Ectodermal cell (in vitro differentiated cells): ENCODE measurements around the gene HOGA1.

Source experiments
- H3K27ac ChIP-seq: 2 replicates; pipeline ENCODE4 v1.7.0; 2013; ENCODE audit warnings: mild to moderate bottlenecking, low read depth, low read length; ENCODE audit not compliant: insufficient read depth, poor library complexity, severe bottlenecking
- H3K27me3 ChIP-seq: 2 replicates; pipeline ENCODE4 v1.7.0; 2013; ENCODE audit warnings: mild to moderate bottlenecking, low read length; ENCODE audit not compliant: insufficient read depth, control insufficient read depth, poor library complexity, severe bottlenecking
- H3K36me3 ChIP-seq: one replicate; pipeline ENCODE4 v1.7.0; 2013; ENCODE audit warnings: low read length; ENCODE audit not compliant: control insufficient read depth, insufficient read depth
- H3K4me1 ChIP-seq: one replicate; pipeline ENCODE4 v1.7.0; 2013; ENCODE audit warnings: low read length; ENCODE audit not compliant: control insufficient read depth, insufficient read depth
- H3K4me3 ChIP-seq: 2 replicates; pipeline ENCODE4 v1.7.0; 2013; ENCODE audit warnings: low read depth, low read length, control low read depth; ENCODE audit not compliant: insufficient read depth
- H3K9me3 ChIP-seq: 2 replicates; pipeline ENCODE4 v1.7.0; 2013; ENCODE audit warnings: mild to moderate bottlenecking, low read length, moderate library complexity; ENCODE audit not compliant: control insufficient read depth
- WGBS, 2 experiments: methylation state at CpG; one replicate each; pipeline ENCODE4 v1.1.7; 2013; ENCODE audit warnings: missing lambda C conversion rate in 2 of 2; 5-methylcytosine and 5-hydroxymethylcytosine counted together

The HOGA1 gene

DNA sequence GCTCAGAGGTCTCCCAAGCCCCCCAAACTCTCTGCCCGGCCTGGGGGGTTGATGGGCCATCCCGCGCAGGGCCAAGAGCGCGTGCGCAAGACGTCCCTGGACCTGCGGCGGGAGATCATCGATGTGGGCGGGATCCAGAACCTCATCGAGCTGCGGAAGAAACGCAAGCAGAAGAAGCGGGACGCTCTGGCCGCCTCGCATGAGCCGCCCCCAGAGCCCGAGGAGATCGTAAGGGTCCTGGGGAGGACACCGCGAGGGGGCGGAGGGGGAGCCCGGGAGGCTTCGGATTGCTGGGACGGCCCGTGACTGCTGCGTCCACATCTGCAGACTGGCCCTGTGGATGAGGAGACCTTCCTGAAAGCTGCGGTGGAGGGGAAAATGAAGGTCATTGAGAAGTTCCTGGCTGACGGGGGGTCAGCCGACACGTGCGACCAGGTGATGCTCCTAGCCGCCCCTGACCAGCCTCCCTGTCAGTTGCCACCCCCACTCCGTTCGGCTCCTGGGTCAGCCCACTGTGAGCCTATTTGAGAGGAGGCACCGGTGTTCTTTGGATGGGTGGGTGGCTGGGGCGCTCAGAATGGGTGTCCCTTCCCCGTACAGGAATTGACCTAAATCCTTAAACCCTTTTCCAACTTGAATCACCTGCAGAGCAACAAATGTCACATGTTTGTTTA, 5.9 kb upstream of the HOGA1 start:
- WGBS, 2 experiments: 94 to 96% methylated on average over 39 to 40 of the region's 40 CpGs
- H3K4me3 ChIP-seq: no peak overlapping the region
- H3K36me3 ChIP-seq: no peaks in the 10 kb centered on the region
- no peaks in the 10 kb centered on the region for H3K4me1 ChIP-seq
- no peaks in the 10 kb centered on the region for H3K27me3 ChIP-seq
- H3K9me3 ChIP-seq: no peaks in the 10 kb centered on the region
- H3K27ac ChIP-seq: no peak overlapping the region

DNA sequence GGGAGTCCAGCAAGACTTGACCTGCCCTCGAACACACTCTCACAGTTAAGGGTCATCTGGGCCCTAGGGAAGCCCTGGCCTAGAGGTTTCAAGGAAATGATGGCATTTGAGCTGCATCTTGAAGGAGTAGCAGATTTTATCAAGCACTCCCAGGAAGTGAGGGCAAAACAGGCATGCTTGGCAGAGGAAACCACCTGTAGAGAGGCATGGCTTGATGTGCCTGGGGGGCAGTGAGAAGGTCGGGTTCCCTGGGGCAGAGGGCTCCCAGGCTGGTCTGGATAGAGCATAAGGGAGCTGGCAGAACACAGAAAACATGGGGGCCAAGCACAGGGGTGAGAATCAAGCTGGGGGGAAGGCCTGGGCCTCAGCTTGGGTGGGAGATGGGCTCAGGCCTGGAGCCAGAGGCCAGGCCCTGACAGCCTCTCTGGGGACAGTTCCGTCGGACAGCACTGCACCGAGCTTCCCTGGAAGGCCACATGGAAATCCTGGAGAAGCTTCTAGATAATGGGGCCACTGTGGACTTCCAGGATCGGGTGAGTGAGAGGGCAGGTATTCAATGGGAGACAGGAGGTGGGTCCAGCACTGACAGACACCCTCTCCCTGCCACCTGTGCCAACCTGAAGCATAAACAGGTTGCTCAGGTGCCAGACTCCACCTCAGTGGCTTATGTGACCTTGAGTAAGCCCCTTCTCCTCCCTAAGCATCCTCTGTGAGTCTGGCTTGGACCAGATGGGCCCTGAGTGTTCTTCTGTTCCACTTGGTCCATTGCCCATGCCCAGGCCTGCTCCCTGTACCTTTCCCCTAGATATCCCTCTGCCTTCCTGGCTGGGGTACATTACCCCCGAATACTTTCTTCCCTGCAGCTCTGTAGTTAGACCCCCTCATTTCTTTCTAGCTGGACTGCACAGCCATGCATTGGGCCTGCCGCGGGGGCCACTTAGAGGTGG, 3.5 kb upstream of the HOGA1 start:
- Histone ChIP-seq H3K4me3 (no peak overlapping the region), H3K9me3 (no peaks in the 10 kb centered on the region), H3K4me1 (peaks cover 5% of the 10 kb centered on the region), H3K27ac (no peak overlapping the region), H3K36me3 (no peaks in the 10 kb centered on the region), H3K27me3 (no peaks in the 10 kb centered on the region)
- WGBS, 2 experiments: 89 to 90% methylated on average over 9 of the region's 9 CpGs

DNA sequence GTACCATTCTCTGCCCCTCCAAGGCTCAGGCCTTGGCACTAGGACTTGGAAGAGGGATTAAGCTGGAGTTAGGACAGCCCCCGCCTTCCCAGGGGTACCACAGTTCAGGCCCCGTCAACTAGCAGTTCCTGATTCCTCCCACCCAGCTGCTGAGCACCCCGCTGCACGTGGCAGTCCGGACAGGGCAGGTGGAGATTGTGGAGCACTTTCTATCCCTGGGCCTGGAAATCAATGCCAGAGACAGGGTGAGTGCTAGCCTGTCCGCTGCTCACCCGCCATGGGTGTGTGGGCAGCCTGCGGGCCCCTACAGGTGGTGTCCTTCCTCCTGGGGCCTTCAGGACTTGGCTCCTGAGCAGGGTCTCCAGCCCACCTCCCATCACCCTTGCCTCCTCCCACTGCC, 2.0 kb upstream of the HOGA1 start:
- no peaks in the 10 kb centered on the region for H3K36me3 ChIP-seq
- no peaks in the 10 kb centered on the region for H3K27me3 ChIP-seq
- H3K9me3 ChIP-seq: no peaks in the 10 kb centered on the region
- H3K4me1 ChIP-seq: peaks cover 5% of the 10 kb centered on the region
- 93 to 96% methylated on average over 8 of the region's 8 CpGs for WGBS, 2 experiments
- no peak overlapping the region for H3K27ac ChIP-seq
- H3K4me3 ChIP-seq: no peak overlapping the region

DNA sequence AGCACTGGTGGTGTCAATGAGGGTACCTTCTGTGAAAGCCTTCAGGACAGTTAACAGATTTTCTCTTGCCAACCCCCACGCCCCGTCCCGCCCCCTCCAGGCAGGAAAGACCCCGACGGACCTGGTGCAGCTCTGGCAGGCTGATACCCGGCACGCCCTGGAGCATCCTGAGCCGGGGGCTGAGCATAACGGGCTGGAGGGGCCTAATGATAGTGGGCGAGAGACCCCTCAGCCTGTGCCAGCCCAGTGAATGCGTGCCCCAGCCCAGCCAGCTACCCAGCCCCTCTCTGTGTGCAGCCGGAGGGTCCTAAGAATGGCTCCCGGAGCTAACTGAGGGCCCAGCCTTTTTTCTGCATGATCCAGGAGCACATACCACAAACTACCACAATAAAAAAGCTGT, 713 bp upstream of the HOGA1 start:
- WGBS, 2 experiments: 92 to 93% methylated on average over 13 of the region's 13 CpGs
- Histone ChIP-seq H3K27ac (no peak overlapping the region), H3K4me3 (no peak overlapping the region), H3K27me3 (no peaks in the 10 kb centered on the region), H3K9me3 (no peaks in the 10 kb centered on the region), H3K4me1 (peaks cover 5% of the 10 kb centered on the region), H3K36me3 (no peaks in the 10 kb centered on the region)

DNA sequence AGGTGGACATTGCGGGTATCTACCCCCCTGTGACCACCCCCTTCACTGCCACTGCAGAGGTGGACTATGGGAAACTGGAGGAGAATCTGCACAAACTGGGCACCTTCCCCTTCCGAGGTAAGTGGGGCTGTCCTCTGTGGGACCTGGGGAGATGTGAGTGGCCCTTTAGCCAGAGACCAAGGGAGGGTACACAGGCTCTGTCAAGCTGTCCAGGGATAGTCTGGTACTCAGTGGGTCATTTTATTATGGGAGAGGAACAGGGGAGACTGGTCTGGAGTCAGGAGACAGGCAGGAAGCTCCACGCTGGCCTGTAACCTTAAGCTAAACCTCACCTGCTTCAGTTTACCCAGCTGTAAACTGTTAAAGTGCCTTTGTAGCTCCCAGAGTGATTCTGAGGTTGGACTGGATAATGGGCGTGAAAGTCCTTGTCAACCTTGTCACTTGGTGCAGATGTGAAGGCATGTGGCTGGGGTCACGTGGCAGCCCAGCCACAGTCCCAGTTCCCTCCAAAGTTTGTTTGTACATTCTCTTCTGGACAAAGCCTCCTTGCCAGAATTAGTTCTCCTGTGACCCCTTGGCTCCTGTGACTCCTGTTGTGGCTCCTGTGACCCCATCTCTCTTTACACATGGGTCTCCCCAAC, 729 bp downstream of the HOGA1 start:
- Histone ChIP-seq H3K36me3 (no peaks in the 10 kb centered on the region), H3K4me3 (no peak overlapping the region), H3K27ac (no peak overlapping the region), H3K27me3 (no peaks in the 10 kb centered on the region), H3K9me3 (no peaks in the 10 kb centered on the region), H3K4me1 (peaks cover 5% of the 10 kb centered on the region)
- 94 to 96% methylated on average over 5 of the region's 5 CpGs for WGBS, 2 experiments

DNA sequence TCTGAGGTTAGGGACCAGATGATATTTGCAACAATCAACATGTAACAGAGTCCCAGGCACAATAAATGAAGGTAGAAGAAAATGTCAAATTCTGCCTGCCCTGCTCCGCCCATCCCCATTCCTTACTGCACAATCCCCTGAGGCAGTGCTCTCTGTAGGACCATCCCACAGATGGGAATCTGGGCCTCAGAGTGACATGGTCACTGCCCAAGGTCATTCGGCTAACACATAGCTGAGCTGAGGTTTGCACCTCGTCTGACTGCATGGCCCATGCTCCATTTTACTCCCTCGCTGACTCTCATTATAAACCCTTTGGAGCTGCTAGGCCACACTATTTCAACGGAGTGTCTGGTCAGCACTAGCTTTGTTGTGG, 1.2 kb downstream of the HOGA1 start:
- no peaks in the 10 kb centered on the region for H3K9me3 ChIP-seq
- no peak overlapping the region for H3K4me3 ChIP-seq
- H3K27me3 ChIP-seq: no peaks in the 10 kb centered on the region
- H3K36me3 ChIP-seq: no peaks in the 10 kb centered on the region
- no peak overlapping the region for H3K27ac ChIP-seq
- H3K4me1 ChIP-seq: peaks cover 5% of the 10 kb centered on the region
- 90 to 92% methylated on average over 5 of the region's 5 CpGs for WGBS, 2 experiments

DNA sequence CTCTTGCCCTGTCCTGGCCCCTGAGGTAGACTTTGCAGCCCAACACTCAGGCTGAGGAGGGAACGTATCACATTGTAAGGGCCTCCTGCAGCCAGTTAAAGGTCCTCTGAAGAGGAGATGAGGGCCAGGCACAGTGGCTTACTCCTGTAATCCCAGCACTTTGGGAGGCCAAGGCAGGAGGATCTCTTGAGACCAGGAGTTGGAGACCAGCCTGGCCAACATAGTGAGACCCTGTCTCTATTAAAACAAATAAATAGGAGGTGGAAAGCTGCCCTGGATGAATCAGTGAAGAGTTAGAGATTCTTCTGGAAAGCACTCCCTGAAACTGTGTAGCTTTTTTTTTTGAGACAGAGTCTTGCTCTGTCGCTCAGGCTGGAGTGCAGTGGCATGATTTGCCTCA, 3.0 kb downstream of the HOGA1 start:
- Histone ChIP-seq H3K4me3 (no peak overlapping the region), H3K27me3 (no peaks in the 10 kb centered on the region), H3K9me3 (no peaks in the 10 kb centered on the region), H3K27ac (no peak overlapping the region), H3K36me3 (no peaks in the 10 kb centered on the region), H3K4me1 (peaks cover 5% of the 10 kb centered on the region)
- 90% methylated on average over 2 of the region's 2 CpGs for WGBS, 2 experiments

DNA sequence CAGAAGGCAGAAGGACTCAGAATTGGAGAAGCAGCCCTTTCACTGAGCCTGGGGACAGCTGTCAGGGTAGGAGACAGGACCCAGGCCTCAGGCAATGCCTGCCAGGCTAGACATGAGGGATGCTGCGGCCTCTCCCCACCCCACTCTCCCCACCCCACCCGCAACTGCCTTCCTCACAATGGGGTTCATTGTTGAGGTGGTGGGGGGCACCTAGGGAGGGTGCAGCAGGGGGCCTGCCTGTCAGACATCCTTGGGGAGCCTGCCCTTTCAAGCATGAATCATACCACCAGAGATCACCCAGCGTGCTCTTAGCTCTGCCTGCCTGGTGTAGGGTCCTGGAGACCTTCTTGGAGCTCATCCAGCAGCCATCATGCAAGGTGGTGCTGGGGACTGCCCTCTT, 5.3 kb downstream of the HOGA1 start, which contains the start of gene C10orf62:
Gene C10orf62 (plus strand): TSS at position 243 of the 400 bp plus-strand sequence. CDS start 177 bp downstream, outside the sequence.
- Histone ChIP-seq H3K36me3 (no peaks in the 10 kb centered on the region), H3K27me3 (no peaks in the 10 kb centered on the region), H3K4me1 (no peaks in the 10 kb centered on the region), H3K27ac (no peak within 1 kb of the TSS), H3K9me3 (no peaks in the 10 kb centered on the region), H3K4me3 (no peak within 1 kb of the TSS)
- 91 to 96% methylated on average over 1 to 3 of the region's 3 CpGs for WGBS, 2 experiments

DNA sequence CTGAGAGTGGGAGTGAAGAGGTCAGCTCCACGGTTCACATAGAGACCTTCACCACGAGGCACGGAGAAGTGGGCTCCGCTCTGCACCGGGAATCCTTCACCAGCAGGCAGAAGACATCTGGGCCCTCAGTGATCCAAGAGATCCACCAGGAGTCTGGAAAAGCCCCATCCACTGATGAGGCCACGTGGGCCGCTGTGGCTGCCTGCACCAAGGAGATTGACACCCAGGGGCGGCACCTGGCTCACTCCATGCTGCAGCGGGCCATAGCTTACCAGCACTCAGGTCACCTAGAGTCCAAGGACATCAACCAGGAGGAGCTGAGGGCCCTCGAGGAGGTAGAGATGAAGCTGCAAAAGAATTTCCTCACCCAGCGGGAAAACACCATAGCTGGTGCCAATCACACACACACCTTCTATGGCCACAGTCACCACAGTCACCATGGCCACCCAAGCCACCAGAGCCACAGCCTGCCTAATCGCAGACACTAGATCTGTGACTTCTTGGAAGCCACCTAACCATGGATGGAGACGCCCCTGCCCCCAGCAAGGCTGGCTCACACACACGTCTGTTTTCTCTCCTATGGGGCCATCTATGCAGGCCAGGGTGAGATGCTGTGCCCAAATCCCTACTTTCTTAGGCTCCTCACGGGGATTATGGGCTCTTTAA, 6.0 kb downstream of the HOGA1 start:
- 95% methylated on average over 15 of the region's 15 CpGs for WGBS, 2 experiments
- no peaks in the 10 kb centered on the region for H3K9me3 ChIP-seq
- no peak overlapping the region for H3K4me3 ChIP-seq
- no peak overlapping the region for H3K27ac ChIP-seq
- no peaks in the 10 kb centered on the region for H3K4me1 ChIP-seq
- no peaks in the 10 kb centered on the region for H3K36me3 ChIP-seq
- H3K27me3 ChIP-seq: no peaks in the 10 kb centered on the region
